Lower leg skin (tissue), 4 donors: Measurements from ENCODE around the gene EMD. TPM values are rescaled to one million over a fixed set of nuclear protein-coding genes. Genes with fewer than 3 reads are reported as not detected.

Source experiments
- DNase-seq, 2 donors: peaks; one replicate each; pipeline ENCODE4 v3.0.0-alpha.2; 2019; ENCODE audit warnings: low spot score in 2 of 2
- H3K4me3 ChIP-seq: fragments of 200-600 bp; sonication (generic); 2 replicates; pipeline ENCODE4 v1.5.1; 2017; ENCODE audit warnings: mild to moderate bottlenecking, low read depth; ENCODE audit not compliant: poor library complexity, severe bottlenecking
- CTCF ChIP-seq, 3 donors: fragments of 450-650 bp; IDR thresholded peaks; one replicate each; pipeline ENCODE4 v1.5.1; 2016; ENCODE audit warnings: antibody characterized with exemption in 3 of 3, mild to moderate bottlenecking in 3 of 3, moderate library complexity in 2 of 3
- POLR2A ChIP-seq, 2 donors: fragments of 450-650 bp; IDR thresholded peaks; one replicate each; pipeline ENCODE4 v1.6.1; 2016 to 2017; ENCODE audit warnings: antibody characterized with exemption in 2 of 2, mild to moderate bottlenecking in 1 of 2, moderate library complexity in 1 of 2
- WGBS, 2 donors: methylation state at CpG; one replicate each; pipeline ENCODE4 v1.1.5; 2018; 5-methylcytosine and 5-hydroxymethylcytosine counted together
- intact Hi-C: fragments of 100-400 bp; cut with DNase I; formaldehyde crosslinking; loops from one replicate; pipeline ENCODE4 v1.15.0; 2023; ENCODE audit warnings: low total_unique reads
- total RNA-seq, 4 donors: library from RNA; depleted of rRNA; stranded (reverse); fragments of >200 nt; gene quantifications; one replicate each; pipeline ENCODE4 v1.1.0, GENCODE V29; 2016

EMD gene
- total RNA-seq, 4 donors from 2014 or later, result 43.4 to 67.0 (median 52.1) TPM

- intact Hi-C loops, result no loop called here
- 68 to 76% methylated on average over 7 of the region's 7 CpGs for WGBS, 2 donors
- TF ChIP-seq CTCF (IDR thresholded peaks at IDR 0.05) (no peak), POLR2A (IDR thresholded peaks at IDR 0.05) (no peak)
- no peak overlapping the region for H3K4me3 ChIP-seq
- DNase-seq, result no peak
These were observed 38.1 kb downstream of the EMD start for GRCh38 chrX:154417157-154417556.

GRCh38 chrX:154419189-154419588 is 40.1 kb downstream of the EMD start:
- TF ChIP-seq CTCF (IDR thresholded peaks at IDR 0.05), result no peak
- intact Hi-C loops, result no loop called here
- WGBS, 2 donors, result 89 to 90% methylated on average over 8 of the region's 8 CpGs
- no peak for DNase-seq
- no peak overlapping the region for H3K4me3 ChIP-seq

- 81 to 87% methylated on average over 6 to 17 of the region's 19 CpGs for WGBS, 2 donors
- DNase-seq, result no peak
- H3K4me3 ChIP-seq, result no peak overlapping the region
- TF ChIP-seq CTCF (IDR thresholded peaks at IDR 0.05) (no peak), POLR2A (IDR thresholded peaks at IDR 0.05) (no peak)
- intact Hi-C loops, result no loop called here
These were observed 40.8 kb downstream of the EMD start for GRCh38 chrX:154419688-154420401.

- DNase-seq, result no peak
- TF ChIP-seq POLR2A (IDR thresholded peaks at IDR 0.05) (no peak), CTCF (IDR thresholded peaks at IDR 0.05) (no peak)
- H3K4me3 ChIP-seq, result no peak overlapping the region
- intact Hi-C loops, result no loop called here
- 87 to 90% methylated on average over 6 to 10 of the region's 10 CpGs for WGBS, 2 donors
These were observed 41.3 kb downstream of the EMD start for GRCh38 chrX:154420402-154420756.

GRCh38 chrX:154426916-154427770 is 48.0 kb downstream of the EMD start:
- intact Hi-C loops, result no loop called here
- WGBS, 2 donors, result 80 to 95% methylated on average over 11 to 13 of the region's 13 CpGs
- TF ChIP-seq POLR2A (IDR thresholded peaks at IDR 0.05), result no peak
- no peak for TF ChIP-seq CTCF (IDR thresholded peaks at IDR 0.05)
- DNase-seq, result no peak
- H3K4me3 ChIP-seq, result no peak overlapping the region
